ENCODE results near the gene LSM7. TPM values are rescaled to one million over a fixed set of nuclear protein-coding genes. Genes with fewer than 3 reads are reported as not detected.

Gene LSM7
- total and polyA plus RNA-seq, 2 of the 13 experiments (the other 11 are each of a cell fraction or from before 2014, with no cell fraction given) = 140 to 205 TPM

DNA sequence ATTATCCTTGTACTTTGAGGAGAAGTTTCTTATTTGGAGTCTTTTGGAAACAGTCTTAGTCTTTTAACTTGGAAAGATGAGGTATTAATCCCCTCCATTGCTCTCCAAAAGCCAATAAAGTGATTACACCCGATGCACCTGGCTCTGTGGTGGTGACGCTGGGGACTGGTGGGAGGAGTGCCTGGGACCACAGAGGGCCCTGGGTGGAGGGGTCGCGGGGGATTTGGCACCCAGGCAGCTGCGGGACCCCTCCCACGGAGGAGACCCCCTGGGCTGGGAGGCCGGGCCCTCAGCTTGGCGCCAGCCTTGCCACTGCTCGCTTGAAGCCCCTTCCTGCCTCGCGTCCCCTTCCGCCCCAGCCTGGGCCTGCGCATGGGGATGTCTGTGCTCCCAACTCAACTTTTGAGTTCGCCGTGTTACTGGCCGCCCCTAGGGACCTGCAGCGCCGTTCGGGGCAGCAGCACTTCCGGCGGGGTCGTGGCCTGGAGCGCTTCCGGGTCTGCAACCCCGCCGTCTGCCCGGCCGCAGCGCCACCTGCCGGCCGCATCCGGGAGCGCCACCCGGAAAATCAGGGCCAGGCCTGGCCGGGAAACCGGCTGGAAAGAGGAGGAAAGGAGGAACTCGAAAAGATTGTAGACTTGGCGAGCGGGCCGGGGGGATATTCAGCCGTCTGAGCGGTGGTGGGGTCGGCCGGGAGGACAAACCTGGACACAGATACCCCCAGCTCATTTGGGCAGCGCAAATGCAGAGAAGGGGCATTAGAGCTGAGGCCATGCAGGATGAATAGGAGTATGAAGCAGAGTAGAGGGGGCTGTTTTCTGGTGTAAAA, 54.8 kb downstream of the LSM7 start (continued):
- TF ChIP-seq, protein P1, sequence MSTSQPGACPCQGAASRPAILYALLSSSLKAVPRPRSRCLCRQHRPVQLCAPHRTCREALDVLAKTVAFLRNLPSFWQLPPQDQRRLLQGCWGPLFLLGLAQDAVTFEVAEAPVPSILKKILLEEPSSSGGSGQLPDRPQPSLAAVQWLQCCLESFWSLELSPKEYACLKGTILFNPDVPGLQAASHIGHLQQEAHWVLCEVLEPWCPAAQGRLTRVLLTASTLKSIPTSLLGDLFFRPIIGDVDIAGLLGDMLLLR (CRISPR knock-in tag; IDR thresholded peaks at IDR 0.05) = peak; percentile 87; the same call in 1 of the 2 replicates
- TF ChIP-seq POLR2G (IDR thresholded peaks at IDR 0.05; ENCODE audit: low read depth, low read length) = peak; percentile 78
- no peak for TF ChIP-seq BRD4 (CRISPR knock-in tag; IDR thresholded peaks at IDR 0.05)
- no peak for TF ChIP-seq NCOA1 (CRISPR knock-in tag; IDR thresholded peaks at IDR 0.05)
- no peak for TF ChIP-seq ZNF34 (CRISPR knock-in tag; IDR thresholded peaks at IDR 0.05; ENCODE audit: borderline replicate concordance)
- TF ChIP-seq KLF6 (CRISPR knock-in tag; IDR thresholded peaks at IDR 0.05) = peak; percentile 46; the same call in 1 of the 2 replicates
- TF ChIP-seq MTA1 (CRISPR knock-in tag; IDR thresholded peaks at IDR 0.05; ENCODE audit: borderline replicate concordance) = no peak; the same call in 1 of the 2 replicates
- 0 out of 2 replicates have a peak, but pooled peaks have one; percentile 29 for TF ChIP-seq ZBTB20 (CRISPR knock-in tag; IDR thresholded peaks at IDR 0.05; ENCODE audit: borderline replicate concordance, low read depth)
- no peak for TF ChIP-seq ZSCAN25 (CRISPR knock-in tag; IDR thresholded peaks at IDR 0.05)
- no peak for TF ChIP-seq ZNF207 (IDR thresholded peaks at IDR 0.05; ENCODE audit: borderline replicate concordance)
- peak; percentile 94 for TF ChIP-seq AGO1 (IDR thresholded peaks at IDR 0.05; ENCODE audit: low read depth, low read length, poor library complexity, severe bottlenecking)
- TF ChIP-seq, protein P2, sequence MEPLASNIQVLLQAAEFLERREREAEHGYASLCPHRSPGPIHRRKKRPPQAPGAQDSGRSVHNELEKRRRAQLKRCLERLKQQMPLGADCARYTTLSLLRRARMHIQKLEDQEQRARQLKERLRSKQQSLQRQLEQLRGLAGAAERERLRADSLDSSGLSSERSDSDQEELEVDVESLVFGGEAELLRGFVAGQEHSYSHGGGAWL (CRISPR knock-in tag; IDR thresholded peaks at IDR 0.05) = peak; percentile 52
- TF ChIP-seq ZNF780A (CRISPR knock-in tag; IDR thresholded peaks at IDR 0.05) = no peak; the same call in 1 of the 2 replicates
- TF ChIP-seq, protein P3, sequence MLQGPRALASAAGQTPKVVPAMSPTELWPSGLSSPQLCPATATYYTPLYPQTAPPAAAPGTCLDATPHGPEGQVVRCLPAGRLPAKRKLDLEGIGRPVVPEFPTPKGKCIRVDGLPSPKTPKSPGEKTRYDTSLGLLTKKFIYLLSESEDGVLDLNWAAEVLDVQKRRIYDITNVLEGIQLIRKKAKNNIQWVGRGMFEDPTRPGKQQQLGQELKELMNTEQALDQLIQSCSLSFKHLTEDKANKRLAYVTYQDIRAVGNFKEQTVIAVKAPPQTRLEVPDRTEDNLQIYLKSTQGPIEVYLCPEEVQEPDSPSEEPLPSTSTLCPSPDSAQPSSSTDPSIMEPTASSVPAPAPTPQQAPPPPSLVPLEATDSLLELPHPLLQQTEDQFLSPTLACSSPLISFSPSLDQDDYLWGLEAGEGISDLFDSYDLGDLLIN (CRISPR knock-in tag; IDR thresholded peaks at IDR 0.05; ENCODE audit: borderline replicate concordance) = no peak
- no peak for TF ChIP-seq ZNF746 (CRISPR knock-in tag; IDR thresholded peaks at IDR 0.05)
- no peak for TF ChIP-seq SIX1 (CRISPR knock-in tag; IDR thresholded peaks at IDR 0.05; ENCODE audit: borderline replicate concordance)
- TF ChIP-seq ZNF180 (CRISPR knock-in tag; IDR thresholded peaks at IDR 0.05; ENCODE audit: borderline replicate concordance, low read depth) = no peak
- TF ChIP-seq, protein P4, sequence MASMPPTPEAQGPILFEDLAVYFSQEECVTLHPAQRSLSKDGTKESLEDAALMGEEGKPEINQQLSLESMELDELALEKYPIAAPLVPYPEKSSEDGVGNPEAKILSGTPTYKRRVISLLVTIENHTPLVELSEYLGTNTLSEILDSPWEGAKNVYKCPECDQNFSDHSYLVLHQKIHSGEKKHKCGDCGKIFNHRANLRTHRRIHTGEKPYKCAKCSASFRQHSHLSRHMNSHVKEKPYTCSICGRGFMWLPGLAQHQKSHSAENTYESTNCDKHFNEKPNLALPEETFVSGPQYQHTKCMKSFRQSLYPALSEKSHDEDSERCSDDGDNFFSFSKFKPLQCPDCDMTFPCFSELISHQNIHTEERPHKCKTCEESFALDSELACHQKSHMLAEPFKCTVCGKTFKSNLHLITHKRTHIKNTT (CRISPR knock-in tag; IDR thresholded peaks at IDR 0.05) = no peak
- TF ChIP-seq ETV5 (CRISPR knock-in tag; IDR thresholded peaks at IDR 0.05; ENCODE audit: borderline replicate concordance) = peak; percentile 90
- TF ChIP-seq, protein P5, sequence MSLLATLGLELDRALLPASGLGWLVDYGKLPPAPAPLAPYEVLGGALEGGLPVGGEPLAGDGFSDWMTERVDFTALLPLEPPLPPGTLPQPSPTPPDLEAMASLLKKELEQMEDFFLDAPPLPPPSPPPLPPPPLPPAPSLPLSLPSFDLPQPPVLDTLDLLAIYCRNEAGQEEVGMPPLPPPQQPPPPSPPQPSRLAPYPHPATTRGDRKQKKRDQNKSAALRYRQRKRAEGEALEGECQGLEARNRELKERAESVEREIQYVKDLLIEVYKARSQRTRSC (CRISPR knock-in tag; IDR thresholded peaks at IDR 0.05; ENCODE audit: low read depth) = no peak
- TF ChIP-seq JUNB (CRISPR knock-in tag; IDR thresholded peaks at IDR 0.05; ENCODE audit: borderline replicate concordance) = no peak
- no peak for TF ChIP-seq SMYD3 (CRISPR knock-in tag; IDR thresholded peaks at IDR 0.05)
- no peak for TF ChIP-seq TCF12 (IDR thresholded peaks at IDR 0.05)
- no peak for TF ChIP-seq TCF12 (CRISPR knock-in tag; IDR thresholded peaks at IDR 0.05)
- peak; percentile 52; the same call in 1 of the 2 replicates for TF ChIP-seq SALL2 (CRISPR knock-in tag; IDR thresholded peaks at IDR 0.05)
- TF ChIP-seq ZNF790 (CRISPR knock-in tag; IDR thresholded peaks at IDR 0.05; ENCODE audit: borderline replicate concordance) = peak; percentile 24; the same call in 1 of the 2 replicates

Measured in HepG2 (cell line).